Gastrocnemius medialis (tissue), 4 donors: ENCODE measurements around the gene SH2D1B. TPM values are rescaled to one million over a fixed set of nuclear protein-coding genes. Genes with fewer than 3 reads are reported as not detected.

Source experiments
- ATAC-seq, 2 donors: fragments of 150-250 bp; one replicate each; pipeline ENCODE4 v1.9.1; 2016
- DNase-seq, 2 donors: peaks; one replicate each; pipeline ENCODE4 v3.0.0-alpha.2; 2019
- H3K27ac ChIP-seq, 4 donors: fragments of 200-600 bp; sonication (generic); 1 replicate in 1 of 4; 2 replicates in 3 of 4; pipeline ENCODE4 v1.5.1; 2016 to 2018; ENCODE audit warnings: mild to moderate bottlenecking in 2 of 4, moderate library complexity in 1 of 4
- H3K27me3 ChIP-seq, 3 donors: fragments of 200-600 bp; sonication (generic) in 2 of 3; 1 replicate in 1 of 3; 2 replicates in 2 of 3; pipeline versions ENCODE4 v1.5.1 to v1.6.0; 2016 to 2019; ENCODE audit warnings: mild to moderate bottlenecking in 1 of 3, moderate library complexity in 1 of 3
- H3K36me3 ChIP-seq, 2 donors: fragments of 200-600 bp; sonication (generic) in 1 of 2; one replicate each; pipeline ENCODE4 v1.5.1; 2017 to 2018
- H3K4me1 ChIP-seq, 2 donors: fragments of 200-600 bp; sonication (generic) in 1 of 2; one replicate each; pipeline ENCODE4 v1.5.1; 2016 to 2017; ENCODE audit warnings: mild to moderate bottlenecking in 2 of 2
- H3K4me3 ChIP-seq, 4 donors: fragments of 200-600 bp; sonication (generic) in 3 of 4; 1 replicate in 1 of 4; 2 replicates in 3 of 4; pipeline ENCODE4 v1.5.1; 2016 to 2019; ENCODE audit warnings: mild to moderate bottlenecking in 2 of 4
- H3K9me3 ChIP-seq, 3 donors: fragments of 200-600 bp; sonication (generic) in 2 of 3; 1 replicate in 1 of 3; 2 replicates in 2 of 3; pipeline ENCODE4 v1.5.1; 2016 to 2019
- CTCF ChIP-seq, 5 experiments: fragments of 450-650 bp in 3 of 5; fragments of 200-600 bp in 2 of 5; sonication (generic) in 2 of 5; IDR thresholded peaks in 4 of 5; conservative IDR thresholded peaks in 1 of 5; 1 replicate in 4 of 5; 2 replicates in 1 of 5; pipeline ENCODE4 v1.5.1; 2016 to 2019; ENCODE audit warnings: antibody characterized with exemption in 5 of 5, mild to moderate bottlenecking in 3 of 5, moderate library complexity in 3 of 5
- POLR2A ChIP-seq, 2 donors: fragments of 450-650 bp; IDR thresholded peaks; one replicate each; pipeline ENCODE4 v1.6.1; 2017; ENCODE audit warnings: antibody characterized with exemption in 2 of 2, mild to moderate bottlenecking in 2 of 2, moderate library complexity in 2 of 2
- in situ Hi-C, 4 donors: fragments of 200-750 bp; cut with MboI; loops; one replicate each; pipeline versions ENCODE4 v1.15.0 to v1.8.0; 2017; ENCODE audit warnings: low sequenced_read_pairs in 4 of 4
- intact Hi-C: fragments of 100-400 bp; cut with DNase I; formaldehyde crosslinking; loops from one replicate; pipeline ENCODE4 v1.15.1; 2023; ENCODE audit warnings: low total_unique reads
- total RNA-seq, 4 donors: library from RNA; depleted of rRNA; stranded (reverse); fragments of >200 nt; gene quantifications; one replicate each; pipeline versions ENCODE4 v1.1.0 to v1.2.3, GENCODE V29; 2016

The SH2D1B gene
- total RNA-seq, 4 donors from 2014 or later, result 2.1 to 34.2 (median 4.1) TPM

GRCh38 chr1:162407539-162407938, 4.4 kb downstream of the SH2D1B start:
- no peak for DNase-seq
- H3K9me3 ChIP-seq, result no peaks in the 10 kb centered on the region
- H3K36me3 ChIP-seq, result no peaks in the 10 kb centered on the region
- ATAC-seq, result no peak
- H3K4me1 ChIP-seq, result no peaks in the 10 kb centered on the region
- TF ChIP-seq POLR2A (IDR thresholded peaks at IDR 0.05) (no peak), CTCF (IDR thresholded peaks at IDR 0.05 in 4 of 5, conservative IDR thresholded peaks at IDR 0.05 in 1 of 5) (no peak)
- H3K27me3 ChIP-seq, result no peaks in the 10 kb centered on the region
- H3K4me3 ChIP-seq, result no peak overlapping the region
- in situ Hi-C loops, result no loop called here
- intact Hi-C loops, result no loop called here
- no peak overlapping the region for H3K27ac ChIP-seq

- DNase-seq (no peak), ATAC-seq (no peak)
- TF ChIP-seq POLR2A (IDR thresholded peaks at IDR 0.05) (no peak), CTCF (IDR thresholded peaks at IDR 0.05 in 4 of 5, conservative IDR thresholded peaks at IDR 0.05 in 1 of 5) (no peak)
- Histone ChIP-seq H3K9me3 (no peaks in the 10 kb centered on the region), H3K4me3 (no peak overlapping the region), H3K4me1 (no peaks in the 10 kb centered on the region), H3K27ac (no peak overlapping the region), H3K36me3 (no peaks in the 10 kb centered on the region), H3K27me3 (no peaks in the 10 kb centered on the region)
- in situ Hi-C loops (no loop called here), intact Hi-C loops (no loop called here)
Observed at GRCh38 chr1:162406811-162407210, 5.1 kb downstream of the SH2D1B start.

GRCh38 chr1:162405800-162406199, 6.1 kb downstream of the SH2D1B start:
- Histone ChIP-seq H3K4me1 (no peaks in the 10 kb centered on the region), H3K36me3 (no peaks in the 10 kb centered on the region), H3K9me3 (no peaks in the 10 kb centered on the region), H3K27ac (no peak overlapping the region), H3K27me3 (no peaks in the 10 kb centered on the region), H3K4me3 (no peak overlapping the region)
- in situ Hi-C loops, result no loop called here
- TF ChIP-seq CTCF (IDR thresholded peaks at IDR 0.05 in 4 of 5, conservative IDR thresholded peaks at IDR 0.05 in 1 of 5) (no peak), POLR2A (IDR thresholded peaks at IDR 0.05) (no peak)
- intact Hi-C loops, result no loop called here
- ATAC-seq, result no peak
- DNase-seq, result no peak

GRCh38 chr1:162404550-162405160, 7.3 kb downstream of the SH2D1B start:
- Histone ChIP-seq H3K4me1 (no peaks in the 10 kb centered on the region), H3K36me3 (no peaks in the 10 kb centered on the region), H3K27me3 (no peaks in the 10 kb centered on the region), H3K27ac (no peak overlapping the region), H3K4me3 (no peak overlapping the region), H3K9me3 (no peaks in the 10 kb centered on the region)
- TF ChIP-seq POLR2A (IDR thresholded peaks at IDR 0.05), result no peak
- no peak for TF ChIP-seq CTCF (IDR thresholded peaks at IDR 0.05 in 4 of 5, conservative IDR thresholded peaks at IDR 0.05 in 1 of 5)
- ATAC-seq (no peak), DNase-seq (no peak)
- in situ Hi-C loops (no loop called here), intact Hi-C loops (no loop called here)
